Spleen (tissue), 11 donors: ENCODE measurements around the gene CPLX1. TPM values are rescaled to one million over a fixed set of nuclear protein-coding genes. Genes with fewer than 3 reads are reported as not detected.
"Not testable (repeated sequence)": the region's sequence is repeated elsewhere in the genome, so short reads cannot be mapped to it uniquely, and the experiment has no call there.

Experiments
- DNase-seq: peaks from one replicate; pipeline ENCODE4 v3.0.0-alpha.2; 2020
- H3K27ac ChIP-seq, 8 donors: fragments of 200-600 bp; sonication (generic) in 7 of 8; 1 replicate in 4 of 8; 2 replicates in 4 of 8; pipeline versions ENCODE4 v1.5.0 to v1.8.0; 2016 to 2021; ENCODE audit warnings: inconsistent platforms in 4 of 8, mild to moderate bottlenecking in 4 of 8, moderate library complexity in 1 of 8
- H3K27me3 ChIP-seq, 7 donors: fragments of 200-600 bp; sonication (generic) in 6 of 7; replicated peaks in 1 of 7; 1 replicate in 4 of 7; 2 replicates in 3 of 7; pipeline versions ENCODE4 v1.5.0 to v1.8.0; 2016 to 2021; ENCODE audit warnings: inconsistent platforms in 3 of 7, mild to moderate bottlenecking in 1 of 7
- H3K36me3 ChIP-seq, 6 donors: fragments of 200-600 bp; sonication (generic) in 5 of 6; 1 replicate in 4 of 6; 2 replicates in 2 of 6; pipeline versions ENCODE4 v1.5.0 to v1.8.0; 2016 to 2021; ENCODE audit warnings: inconsistent platforms in 2 of 6
- H3K4me1 ChIP-seq, 6 donors: fragments of 200-600 bp; sonication (generic) in 5 of 6; 1 replicate in 3 of 6; 2 replicates in 3 of 6; pipeline versions ENCODE4 v1.5.0 to v1.8.0; 2016 to 2021; ENCODE audit warnings: inconsistent platforms in 3 of 6
- H3K4me3 ChIP-seq, 8 donors: fragments of 200-600 bp; sonication (generic) in 7 of 8; 1 replicate in 4 of 8; 2 replicates in 4 of 8; pipeline versions ENCODE4 v1.5.0 to v1.8.0; 2016 to 2021; ENCODE audit warnings: inconsistent platforms in 4 of 8, mild to moderate bottlenecking in 4 of 8, moderate library complexity in 2 of 8
- H3K9me3 ChIP-seq, 8 donors: fragments of 200-600 bp; sonication (generic) in 7 of 8; 1 replicate in 4 of 8; 2 replicates in 4 of 8; pipeline versions ENCODE4 v1.5.0 to v1.8.0; 2016 to 2021; ENCODE audit warnings: inconsistent platforms in 4 of 8
- CTCF ChIP-seq, 11 experiments: fragments of 200-600 bp in 7 of 11; fragments of 450-650 bp in 4 of 11; sonication (generic) in 4 of 11; IDR thresholded peaks in 8 of 11; conservative IDR thresholded peaks in 3 of 11; 1 replicate in 7 of 11; 2 replicates in 4 of 11; pipeline versions ENCODE4 v1.4.0 to v1.8.0; 2016 to 2021; ENCODE audit warnings: antibody characterized with exemption in 11 of 11, inconsistent platforms in 4 of 11, mild to moderate bottlenecking in 1 of 11
- POLR2A ChIP-seq, 3 donors: fragments of 450-650 bp; IDR thresholded peaks; one replicate each; pipeline ENCODE4 v1.5.1; 2017; ENCODE audit warnings: antibody characterized with exemption in 3 of 3, mild to moderate bottlenecking in 1 of 3
- POLR2AphosphoS5 ChIP-seq, 3 donors: sonication (generic); formaldehyde crosslinking; IDR thresholded peaks; one replicate each; pipeline ENCODE4 v1.5.1; 2017; ENCODE audit warnings: antibody characterized with exemption in 3 of 3
- WGBS, 5 donors: extraction: QIAGEN DNeasy Blood & Tissue Kit in 3 of 5; methylation state at CpG; one replicate each; pipeline versions ENCODE4 v1.1.5 to v1.1.7; 2013 to 2018; 5-methylcytosine and 5-hydroxymethylcytosine counted together
- intact Hi-C: fragments of 100-400 bp; cut with DNase I; formaldehyde crosslinking; loops from one replicate; pipeline ENCODE4 v1.15.0; 2023; ENCODE audit warnings: low total_unique reads
- polyA plus RNA-seq, 3 donors: library from polyadenylated mRNA; stranded (reverse); fragments of 200-250 nt; gene quantifications; one replicate each; pipeline ENCODE4 v1.2.1, GENCODE V29; 2013
- total RNA-seq, 7 donors: library from RNA; depleted of rRNA in 3 of 7; stranded (reverse); fragments of >200 nt in 3 of 7; fragmentation: NEBNext Ultra II Directional in 4 of 7; extraction: Animal tissue kit (Norgen Biotek cat#: 25700) in 4 of 7; gene quantifications; one replicate each; pipeline versions ENCODE4 v1.1.0 to v1.2.1, GENCODE V29; 2016 to 2021
- donor health status: healthy with polysubstance abuse.
- donor health status: DM: no; HTN: no; CAD: no; lungs with moderate emphysema.
- donor health status: DM: no; HTN: no; CAD: no.
- donor health status: Bipolar disorder and iron deficiency.
- donor health status: healthy.
- donor health status: DM: no; HTN: no; CAD: no.
- donor health status: DM: yes; HTN: yes; CAD: no.

The CPLX1 gene
- total and polyA plus RNA-seq, 10 donors = 1.3 to 20.7 (median 11.5) TPM

GRCh38 chr4:781493-782216 lies 44.3 kb downstream of the CPLX1 start:
- 0 to 1% (median 1%) methylated on average over 32 to 57 of the region's 57 CpGs for WGBS, 5 donors
- H3K4me1 ChIP-seq = peaks cover 28 to 92% (median 74%) of the 10 kb centered on the region in 6 donors
- peaks cover 3 to 28% (median 24%) of the 10 kb centered on the region in 7 donors for H3K27me3 ChIP-seq
- peak overlapping the region; percentile 92 to 100 (median 100) for H3K4me3 ChIP-seq
- H3K27ac ChIP-seq = peak overlapping the region; percentile 76 to 96 (median 92)
- intact Hi-C loops = no loop called here
- H3K9me3 ChIP-seq = no peaks in the 10 kb centered on the region
- H3K36me3 ChIP-seq = peaks cover 0 to 38% (median 21%) of the 10 kb centered on the region in 6 donors
- TF ChIP-seq POLR2A (IDR thresholded peaks at IDR 0.05) (peak in 1 of 3 donors; percentile 84), CTCF (IDR thresholded peaks at IDR 0.05 in 8 of 11, conservative IDR thresholded peaks at IDR 0.05 in 3 of 11) (peak in 2 of 11 experiments; percentile 26 to 40), POLR2AphosphoS5 (IDR thresholded peaks at IDR 0.05) (peak; percentile 98 to 99 (median 98))
- peak; percentile 100 for DNase-seq

GRCh38 chr4:780716-781492 lies 45.0 kb downstream of the CPLX1 start:
- H3K4me1 ChIP-seq = peaks cover 27 to 92% (median 72%) of the 10 kb centered on the region in 6 donors
- no peak for DNase-seq
- intact Hi-C loops = no loop called here
- H3K9me3 ChIP-seq = no peaks in the 10 kb centered on the region
- WGBS, 5 donors = 4 to 12% (median 5%) methylated on average over 15 to 38 of the region's 38 CpGs
- peak overlapping the region; percentile 92 to 100 (median 100) for H3K4me3 ChIP-seq
- peak overlapping the region; percentile 69 to 96 (median 92) for H3K27ac ChIP-seq
- no peak for TF ChIP-seq POLR2A (IDR thresholded peaks at IDR 0.05)
- H3K27me3 ChIP-seq = peaks cover 3 to 21% (median 16%) of the 10 kb centered on the region in 7 donors
- H3K36me3 ChIP-seq = peaks cover 0 to 46% (median 27%) of the 10 kb centered on the region in 6 donors

GRCh38 chr4:780255-780654 lies 45.7 kb downstream of the CPLX1 start:
- 81 to 88% (median 85%) methylated on average over 10 of the region's 10 CpGs for WGBS, 5 donors
- DNase-seq, intact Hi-C loops, H3K9me3 ChIP-seq: not testable (repeated sequence)
- H3K27me3 ChIP-seq = peaks cover under 1 to 14% (median 10%) of the 10 kb centered on the region in 7 donors
- peak overlapping the region in 4 of 8 donors; percentile 89 to 96 (median 94) for H3K27ac ChIP-seq
- H3K36me3 ChIP-seq = peaks cover 0 to 52% (median 32%) of the 10 kb centered on the region in 6 donors
- H3K4me3 ChIP-seq = peak overlapping the region; percentile 92 to 100 (median 100)
- H3K4me1 ChIP-seq = peaks cover 21 to 92% (median 70%) of the 10 kb centered on the region in 6 donors

- DNase-seq = no peak
- Histone ChIP-seq H3K4me1 (peaks cover 23 to 92% (median 71%) of the 10 kb centered on the region in 6 donors), H3K27ac (no peak overlapping the region), H3K36me3 (peaks cover 0 to 59% (median 32%) of the 10 kb centered on the region in 6 donors), H3K9me3 (no peaks in the 10 kb centered on the region), H3K4me3 (peak overlapping the region in 2 of 8 donors; percentile 95 to 100), H3K27me3 (peaks cover 0 to 7% (median 3%) of the 10 kb centered on the region in 7 donors)
- WGBS, 5 donors = 86 to 100% (median 94%) methylated on average over 2 of the region's 2 CpGs
- intact Hi-C loops = no loop called here
- TF ChIP-seq CTCF (IDR thresholded peaks at IDR 0.05 in 8 of 11, conservative IDR thresholded peaks at IDR 0.05 in 3 of 11) (no peak), POLR2A (IDR thresholded peaks at IDR 0.05) (no peak), POLR2AphosphoS5 (IDR thresholded peaks at IDR 0.05) (no peak)
Measured at GRCh38 chr4:779555-779954, 46.4 kb downstream of the CPLX1 start.
